ENCODE data around the gene LRRN4CL.
A peak's percentile ranks its signal among the peaks of the same experiment; 100 is the strongest.

- no peak for TF ChIP-seq YY1 (IDR thresholded peaks at IDR 0.05; ENCODE audit: low read depth)
- TF ChIP-seq TAF1 (IDR thresholded peaks at IDR 0.05; ENCODE audit: low read depth), result no peak
- peak; percentile 69 for TF ChIP-seq RAD21 (IDR thresholded peaks at IDR 0.05; ENCODE audit: low read depth)
- no peak for TF ChIP-seq TEAD4 (IDR thresholded peaks at IDR 0.05)
- TF ChIP-seq FOXM1 (IDR thresholded peaks at IDR 0.05; ENCODE audit: borderline replicate concordance, low read depth), result no peak
- no peak for TF ChIP-seq EP300 (IDR thresholded peaks at IDR 0.05; ENCODE audit: borderline replicate concordance)
- no peak for TF ChIP-seq EGR1 (IDR thresholded peaks at IDR 0.05)
- TF ChIP-seq CREB1 (IDR thresholded peaks at IDR 0.05; ENCODE audit: low read depth), result no peak
- no peak for TF ChIP-seq MAX (IDR thresholded peaks at IDR 0.05)
- no peak for TF ChIP-seq TCF12 (IDR thresholded peaks at IDR 0.05; ENCODE audit: low read depth)
- no peak for TF ChIP-seq CEBPB (IDR thresholded peaks at IDR 0.05)
These were observed 5.3 kb upstream of the LRRN4CL start for GRCh38 chr11:62694455-62695167.
